ENCODE results near the gene PDE9A.

The PDE9A gene

GRCh38 chr21:42641311-42642218 is 11.9 kb upstream of the PDE9A start:
- in situ Hi-C loops (cut with MboI; ENCODE audit: low sequenced_read_pairs): no loop called here

DNA sequence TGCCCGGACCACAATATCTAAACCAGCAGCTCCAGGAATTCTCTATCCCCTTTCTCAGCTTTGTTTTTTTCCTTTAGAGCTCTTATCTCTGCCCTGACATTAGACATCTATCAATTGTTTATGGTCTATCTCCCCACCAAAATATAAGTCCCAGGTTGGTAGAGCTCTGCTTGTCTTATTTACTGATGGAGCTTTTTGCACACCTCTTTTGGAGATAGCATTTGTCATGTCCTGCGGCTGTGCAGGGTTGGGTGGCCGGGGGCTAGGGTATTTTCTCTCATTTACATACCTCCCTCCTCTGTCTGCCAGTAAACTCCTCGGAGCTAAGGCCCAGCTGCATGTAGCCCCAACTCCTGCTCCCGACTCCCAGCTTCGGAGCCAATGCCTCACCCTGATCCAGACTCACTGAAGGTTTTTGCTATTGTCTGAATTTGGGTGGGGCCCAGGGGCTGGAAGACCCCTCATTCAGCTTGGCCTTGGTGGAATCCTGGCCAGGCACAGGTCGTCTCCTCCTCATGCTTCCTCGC is 11.1 kb upstream of the PDE9A start:
- in situ Hi-C loops (cut with MboI; ENCODE audit: low sequenced_read_pairs): no loop called here

- in situ Hi-C loops (cut with MboI; ENCODE audit: low sequenced_read_pairs): no loop called here
Observed at GRCh38 chr21:42644223-42645208, 8.9 kb upstream of the PDE9A start.

DNA sequence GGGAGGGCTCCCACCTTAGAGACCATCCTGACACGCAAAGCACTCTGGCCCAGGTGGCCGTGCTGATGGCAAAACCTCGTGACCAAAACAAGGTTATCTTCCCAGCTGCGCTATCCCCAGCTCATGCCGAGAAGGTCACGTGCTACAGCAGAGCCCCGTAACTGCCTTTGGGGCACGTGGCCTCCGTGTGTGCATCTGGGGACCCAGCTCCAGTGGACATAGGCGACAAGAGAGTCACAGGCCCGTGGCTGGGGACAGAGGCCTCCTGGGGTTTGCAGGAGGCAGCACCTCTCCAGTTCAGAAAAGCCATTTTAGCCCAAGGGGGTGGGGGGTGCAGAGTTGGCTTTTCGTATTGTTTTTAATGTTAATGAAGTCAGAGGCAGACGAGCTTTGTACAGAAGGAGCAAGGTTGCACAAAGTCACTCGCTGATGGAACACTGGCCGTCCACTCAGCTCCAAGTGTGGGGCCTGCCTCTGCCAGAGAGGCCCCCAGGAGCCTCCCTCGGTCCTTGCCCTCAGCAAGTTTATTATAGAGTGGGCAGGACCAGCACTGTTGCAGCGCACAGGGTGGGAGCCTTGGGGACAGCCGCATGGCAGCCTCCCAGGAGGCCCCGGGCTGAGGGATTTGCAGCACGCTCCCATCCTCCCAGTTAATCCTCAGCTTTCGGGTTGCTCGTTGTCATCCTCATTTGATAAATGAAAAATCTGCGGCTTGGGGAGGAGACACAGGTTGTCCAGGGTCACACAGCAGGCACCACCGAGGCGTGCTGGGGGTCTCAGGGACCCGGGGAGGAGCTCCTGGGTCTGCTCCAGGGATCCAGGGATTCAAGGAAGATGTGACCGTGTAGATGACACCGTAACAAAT is 8.0 kb upstream of the PDE9A start:
- in situ Hi-C loops (cut with MboI; ENCODE audit: low sequenced_read_pairs): no loop called here

DNA sequence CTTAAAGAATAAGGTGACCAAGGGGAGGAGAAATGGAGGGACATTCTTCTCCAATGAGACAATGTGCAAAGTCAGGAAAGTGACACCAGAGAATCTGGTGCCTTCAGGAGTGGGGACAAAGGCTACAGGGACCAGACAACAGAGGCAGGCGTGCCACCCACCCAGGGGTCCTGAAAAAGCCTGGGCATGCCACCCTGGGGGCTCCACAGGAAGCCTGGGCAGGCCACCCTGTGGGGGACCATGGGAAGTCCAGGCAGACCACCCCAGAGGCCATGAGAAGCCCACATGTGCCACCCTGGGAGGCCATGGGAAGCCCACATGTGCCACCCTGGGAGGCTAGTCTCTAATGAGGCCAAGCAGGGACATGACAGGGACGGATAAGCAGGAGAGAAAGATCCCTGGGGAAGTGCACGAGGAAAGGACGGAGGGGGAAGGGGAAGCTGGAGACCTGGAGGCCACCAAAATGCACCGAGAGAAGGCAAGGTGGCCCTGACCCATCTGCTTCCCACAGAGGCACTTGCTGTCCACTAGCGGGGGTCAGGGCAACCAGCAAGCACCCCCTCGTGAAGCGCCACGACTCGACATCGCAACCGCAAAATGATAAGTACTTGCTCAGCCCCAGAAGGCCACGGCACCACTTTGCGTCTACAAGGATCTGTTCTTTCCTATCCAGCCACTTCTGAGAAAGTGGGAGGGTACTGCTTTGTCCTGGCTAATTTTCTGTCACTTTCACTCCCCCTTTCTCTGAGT is 7.2 kb upstream of the PDE9A start:
- in situ Hi-C loops (cut with MboI; ENCODE audit: low sequenced_read_pairs): no loop called here

DNA sequence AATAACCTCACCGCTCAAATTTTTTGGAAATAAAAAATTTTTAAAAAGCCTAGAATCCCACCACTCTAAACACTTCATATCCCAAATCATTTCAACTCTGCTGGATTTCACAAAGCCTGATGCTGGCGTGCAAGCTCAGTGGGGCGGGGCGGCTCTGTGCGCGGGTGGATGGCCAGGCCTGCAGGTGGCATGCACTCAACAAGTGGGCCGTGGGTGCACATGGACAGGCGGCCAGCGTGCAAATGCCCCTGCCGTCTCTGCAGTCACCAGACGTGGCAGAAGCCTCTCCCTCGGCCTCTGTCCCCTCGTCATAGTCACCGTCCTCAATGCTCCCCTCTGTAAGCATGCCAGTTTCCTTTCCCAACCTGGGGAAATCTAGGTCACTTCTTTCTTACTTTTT is 6.6 kb upstream of the PDE9A start:
- in situ Hi-C loops (cut with MboI; ENCODE audit: low sequenced_read_pairs): no loop called here

DNA sequence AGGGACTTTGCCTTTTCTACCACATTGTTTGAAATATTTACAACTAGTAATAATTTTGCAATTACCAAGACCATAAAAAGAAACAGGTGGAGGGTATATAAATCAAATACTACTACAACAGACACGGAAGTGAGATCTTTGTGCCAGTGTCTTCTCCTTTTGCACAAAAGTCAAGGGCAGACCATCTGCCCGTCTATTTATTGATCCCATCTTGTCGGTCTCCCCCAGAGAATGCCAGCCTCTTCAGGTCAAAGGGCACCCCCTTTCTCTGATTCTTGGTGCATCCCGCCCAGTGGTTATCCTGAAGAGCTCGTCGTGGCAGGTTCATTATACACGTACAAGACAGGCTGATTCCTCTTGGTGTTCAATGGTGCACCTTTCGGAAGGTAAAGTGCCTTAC is 4.8 kb upstream of the PDE9A start:
- in situ Hi-C loops (cut with MboI; ENCODE audit: low sequenced_read_pairs): no loop called here

- in situ Hi-C loops (cut with MboI; ENCODE audit: low sequenced_read_pairs): no loop called here
Observed at GRCh38 chr21:42649122-42650032, 4.0 kb upstream of the PDE9A start.

GRCh38 chr21:42650033-42650370 is 3.4 kb upstream of the PDE9A start:
- in situ Hi-C loops (cut with MboI; ENCODE audit: low sequenced_read_pairs): no loop called here

GRCh38 chr21:42650441-42651421 is 2.7 kb upstream of the PDE9A start:
- in situ Hi-C loops (cut with MboI; ENCODE audit: low sequenced_read_pairs): no loop called here

DNA sequence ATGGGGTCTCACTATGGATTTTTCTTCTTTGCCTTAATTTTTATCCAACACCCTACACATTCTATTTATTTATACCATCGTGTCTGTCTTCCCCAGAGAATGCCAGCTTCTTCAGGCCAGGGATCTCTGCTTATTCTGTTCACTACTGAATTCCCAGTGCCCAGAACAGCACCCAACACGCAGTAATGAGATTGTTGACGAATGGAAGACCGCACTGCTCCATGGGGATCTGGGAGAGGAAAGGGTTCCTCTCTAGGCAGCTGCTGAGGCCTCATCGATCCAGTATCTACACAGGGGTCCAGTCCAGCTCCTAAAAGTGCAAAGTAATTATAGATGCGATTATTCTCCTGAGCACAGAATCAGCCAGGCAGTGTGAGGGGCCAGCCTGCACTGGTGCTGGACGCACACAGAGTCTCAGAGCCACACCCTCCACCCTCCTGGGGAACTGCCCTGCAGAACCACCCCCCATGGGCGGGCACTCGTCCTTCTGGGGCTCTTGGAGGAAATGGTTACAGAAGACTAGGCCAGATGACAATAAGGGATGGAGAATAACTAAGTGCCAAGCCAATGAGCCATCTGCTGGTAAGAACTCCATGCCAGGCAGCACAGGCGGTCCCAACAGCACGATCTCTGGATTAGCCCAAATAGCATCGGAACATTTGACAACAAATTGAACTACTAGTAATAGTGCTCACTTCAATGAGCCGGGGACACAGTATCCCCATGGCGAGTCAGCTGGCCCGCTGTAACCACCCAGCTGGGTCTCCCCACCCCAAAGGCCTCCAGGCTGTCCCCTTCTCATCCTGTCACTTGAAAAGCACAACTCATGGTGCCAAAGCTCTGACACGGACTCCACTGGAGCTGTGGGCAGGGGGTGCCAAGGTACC is 1.7 kb upstream of the PDE9A start:
- in situ Hi-C loops (cut with MboI; ENCODE audit: low sequenced_read_pairs): no loop called here

- in situ Hi-C loops (cut with MboI; ENCODE audit: low sequenced_read_pairs): no loop called here
Observed at GRCh38 chr21:42652527-42653230, 742 bp upstream of the PDE9A start.

- in situ Hi-C loops (cut with MboI; ENCODE audit: low sequenced_read_pairs): no loop called here
Observed at GRCh38 chr21:42654179-42654912, 925 bp downstream of the PDE9A start.

GRCh38 chr21:42654913-42655795 is 1.7 kb downstream of the PDE9A start:
- in situ Hi-C loops (cut with MboI; ENCODE audit: low sequenced_read_pairs): no loop called here

All from hTERT RPE-1 (cell line).